Cardiac fibroblast (primary cell): Measurements from ENCODE around the gene AFF3.

Experiments used
- DNase-seq, 2 donors: peaks; one replicate each; pipeline versions ENCODE4 v3.0.0 to v3.0.0-alpha.2; 2010; ENCODE audit warnings: low read depth in 2 of 2
- H3K4me3 ChIP-seq, 2 donors: replicated peaks in 1 of 2; 1 replicate in 1 of 2; 2 replicates in 1 of 2; pipeline ENCODE4 v1.5.1; 2011; ENCODE audit warnings: low read depth in 2 of 2, low read length in 2 of 2, mild to moderate bottlenecking in 2 of 2, moderate library complexity in 1 of 2
- CTCF ChIP-seq: IDR thresholded peaks from one replicate; pipeline ENCODE4 v1.5.1; 2011; ENCODE audit warnings: low read depth, mild to moderate bottlenecking, low read length, inconsistent platforms

Gene AFF3

GRCh38 chr2:99863903-99864270, 278.5 kb downstream of the AFF3 start:
- DNase-seq, result no peak
- no peak overlapping the region for H3K4me3 ChIP-seq
- no peak for TF ChIP-seq CTCF

GRCh38 chr2:99863236-99863902, 279.0 kb downstream of the AFF3 start:
- no peak overlapping the region for H3K4me3 ChIP-seq
- DNase-seq, result no peak
- TF ChIP-seq CTCF, result no peak

- TF ChIP-seq CTCF, result no peak
- DNase-seq, result no peak
- no peak overlapping the region for H3K4me3 ChIP-seq
Measured at GRCh38 chr2:99862566-99862965, 279.8 kb downstream of the AFF3 start.

- H3K4me3 ChIP-seq, result no peak overlapping the region
- DNase-seq, result no peak
- no peak for TF ChIP-seq CTCF
Measured at GRCh38 chr2:99861376-99861760, 281.0 kb downstream of the AFF3 start.

- DNase-seq, result no peak
- no peak for TF ChIP-seq CTCF
- no peak overlapping the region for H3K4me3 ChIP-seq
Measured at GRCh38 chr2:99860720-99861375, 281.5 kb downstream of the AFF3 start.

GRCh38 chr2:99858951-99859596, 283.3 kb downstream of the AFF3 start:
- no peak overlapping the region for H3K4me3 ChIP-seq
- no peak for DNase-seq
- TF ChIP-seq CTCF, result no peak
